Metanephros (tissue), 2 donors: ENCODE results near the gene CFLAR. TPM values are rescaled to one million over a fixed set of nuclear protein-coding genes. Genes with fewer than 3 reads are reported as not detected.

Experiments
- small RNA-seq: library from RNA; depleted of rRNA; stranded (forward); fragments of <200 nt; gene quantifications from one replicate; pipeline ENCODE3, GENCODE V24; 2014; ENCODE audit warnings: low replicate concordance
- total RNA-seq: library from RNA; depleted of rRNA; stranded (reverse); fragments of >200 nt; gene quantifications from one replicate; pipeline ENCODE4 v1.2.3, GENCODE V29; 2014

Gene CFLAR
- 115 TPM for total RNA-seq

GRCh38 chr2:201116115-201116958, at the start of gene CFLAR:
Gene CFLAR, plus strand, starts transcription at chr2:201116164. Its CDS starts 13,702 bp downstream, at chr2:201129866.

GRCh38 chr2:201071479-201072200, 44.3 kb upstream of the CFLAR start, which contains the start of the genes HYCC2 and NDUFB3:
Gene HYCC2, minus strand, starts transcription at chr2:201071671. Its CDS starts 47,662 bp downstream, at chr2:201024009.
Gene NDUFB3, plus strand, starts transcription at chr2:201072001. Its CDS starts 6,882 bp downstream, at chr2:201078883.

GRCh38 chr2:201182650-201183364, 66.8 kb downstream of the CFLAR start, which contains the start of gene CASP10:
Gene CASP10, plus strand, starts transcription at chr2:201183141. Its CDS starts 2,637 bp downstream, at chr2:201185778.

Small RNA genes lying within 50 kb of the gene (small RNA-seq; reads per million reads assigned to genes)
- gene AC007283.2 = not detected
- gene MTND4LP13 = not detected
- gene RNU6-1206P = not detected
- gene RNU7-45P = not detected

Other genes starting within 250 kb of the CFLAR start
- gene PPIL3, start 227.1 kb upstream of the CFLAR start, total RNA-seq = 55.1 TPM
- gene NIF3L1, start 226.8 kb upstream of the CFLAR start, total RNA-seq = 30.4 TPM
- gene ORC2, start 152.5 kb upstream of the CFLAR start, total RNA-seq = 18.7 TPM
- 20.3 TPM for gene HYCC2, start 44.5 kb upstream of the CFLAR start, total RNA-seq
- 58.4 TPM for gene NDUFB3, start 44.2 kb upstream of the CFLAR start, total RNA-seq
- gene CASP10, start 67.0 kb downstream of the CFLAR start, total RNA-seq = 23.4 TPM
- 14.5 TPM for gene CASP8, start 144.4 kb downstream of the CFLAR start, total RNA-seq
- gene FLACC1, start 241.2 kb downstream of the CFLAR start, total RNA-seq = 3.5 TPM